Omental fat pad (tissue), 4 donors: ENCODE data around the gene BCAR3. TPM values are rescaled to one million over a fixed set of nuclear protein-coding genes. Genes with fewer than 3 reads are reported as not detected.
"Not testable (repeated sequence)": the region's sequence is repeated elsewhere in the genome, so short reads cannot be mapped to it uniquely, and the experiment has no call there.

ENCODE experiments used
- ATAC-seq: fragments of 150-250 bp; one replicate; pipeline ENCODE4 v1.9.1; 2016; ENCODE audit warnings: mild to moderate bottlenecking, moderate library complexity; ENCODE audit not compliant: low FRiP score
- DNase-seq: peaks from one replicate; pipeline ENCODE4 v3.0.0-alpha.2; 2019; ENCODE audit warnings: low spot score
- total RNA-seq, 4 donors: library from RNA; depleted of rRNA; stranded (reverse); fragments of >200 nt; gene quantifications; one replicate each; pipeline ENCODE4 v1.1.0, GENCODE V29; 2016
- TF ChIP-seq, protein P1 (sequence below), 3 donors: fragments of 450-650 bp; IDR thresholded peaks; one replicate each; pipeline ENCODE4 v1.5.1; 2016 to 2017; ENCODE audit warnings: antibody characterized with exemption in 3 of 3, mild to moderate bottlenecking in 3 of 3, moderate library complexity in 2 of 3

Gene BCAR3
- total RNA-seq, 4 donors from 2014 or later, result 43.7 to 73.5 (median 45.8) TPM

GRCh38 chr1:93663208-93663614, 18.4 kb downstream of the BCAR3 start:
- ATAC-seq (no peak), DNase-seq (no peak)
- TF ChIP-seq, protein P1, sequence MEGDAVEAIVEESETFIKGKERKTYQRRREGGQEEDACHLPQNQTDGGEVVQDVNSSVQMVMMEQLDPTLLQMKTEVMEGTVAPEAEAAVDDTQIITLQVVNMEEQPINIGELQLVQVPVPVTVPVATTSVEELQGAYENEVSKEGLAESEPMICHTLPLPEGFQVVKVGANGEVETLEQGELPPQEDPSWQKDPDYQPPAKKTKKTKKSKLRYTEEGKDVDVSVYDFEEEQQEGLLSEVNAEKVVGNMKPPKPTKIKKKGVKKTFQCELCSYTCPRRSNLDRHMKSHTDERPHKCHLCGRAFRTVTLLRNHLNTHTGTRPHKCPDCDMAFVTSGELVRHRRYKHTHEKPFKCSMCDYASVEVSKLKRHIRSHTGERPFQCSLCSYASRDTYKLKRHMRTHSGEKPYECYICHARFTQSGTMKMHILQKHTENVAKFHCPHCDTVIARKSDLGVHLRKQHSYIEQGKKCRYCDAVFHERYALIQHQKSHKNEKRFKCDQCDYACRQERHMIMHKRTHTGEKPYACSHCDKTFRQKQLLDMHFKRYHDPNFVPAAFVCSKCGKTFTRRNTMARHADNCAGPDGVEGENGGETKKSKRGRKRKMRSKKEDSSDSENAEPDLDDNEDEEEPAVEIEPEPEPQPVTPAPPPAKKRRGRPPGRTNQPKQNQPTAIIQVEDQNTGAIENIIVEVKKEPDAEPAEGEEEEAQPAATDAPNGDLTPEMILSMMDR (IDR thresholded peaks at IDR 0.05), result no peak

- TF ChIP-seq, protein P1 (IDR thresholded peaks at IDR 0.05), result no peak
- no peak for ATAC-seq
- no peak for DNase-seq
These were observed 19.0 kb downstream of the BCAR3 start for GRCh38 chr1:93662481-93663207.

DNA sequence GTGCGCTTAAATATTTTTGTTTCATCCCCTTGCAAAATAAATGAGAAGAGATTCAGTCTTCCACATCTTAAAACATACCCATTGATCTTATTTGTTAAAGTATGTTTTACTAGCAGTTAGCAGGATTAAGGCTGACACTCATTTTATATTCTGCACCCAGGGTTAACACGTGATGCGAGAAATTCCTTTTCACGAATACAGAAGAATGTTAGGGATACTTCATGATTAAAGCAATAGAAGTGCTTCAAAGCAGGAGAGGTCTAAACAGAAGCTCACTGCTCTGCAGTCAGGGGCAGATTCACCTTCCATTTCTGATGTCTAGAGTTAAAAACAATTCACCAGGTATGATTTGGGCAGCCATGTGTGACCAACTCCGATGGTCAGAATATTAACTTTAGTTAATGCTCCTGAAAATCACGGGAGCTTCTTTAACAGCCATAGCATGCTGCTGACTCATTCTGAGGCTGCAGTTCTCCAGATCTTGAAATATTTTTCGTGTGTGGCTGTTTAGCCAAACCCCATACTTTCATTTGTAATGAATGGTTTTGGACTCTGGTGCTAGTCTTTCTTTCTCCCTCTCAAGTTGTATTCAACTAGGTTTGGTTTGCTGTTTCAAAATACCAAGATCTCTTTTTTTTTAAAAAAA, 19.7 kb downstream of the BCAR3 start:
- TF ChIP-seq, protein P1 (IDR thresholded peaks at IDR 0.05), result no peak
- ATAC-seq, result peak; percentile 56
- DNase-seq, result no peak

DNA sequence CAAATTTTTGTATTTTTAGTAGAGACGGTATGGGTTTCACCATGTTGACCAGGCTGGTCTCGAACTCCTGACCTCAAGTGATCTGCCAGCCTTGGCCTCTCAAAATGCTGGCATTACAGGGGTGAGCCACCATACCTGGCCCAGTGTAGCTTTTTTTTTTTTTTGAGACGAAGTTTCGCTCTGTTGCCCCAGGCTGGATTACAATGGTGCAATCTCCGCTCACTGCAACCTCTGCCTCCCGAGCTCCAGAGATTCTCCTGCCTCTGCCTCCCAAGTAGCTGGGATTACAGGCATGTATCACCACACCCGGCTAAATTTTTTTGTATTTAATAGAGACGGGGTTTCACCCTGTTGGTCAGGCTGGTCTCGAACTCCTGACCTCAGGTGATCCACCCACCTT, 20.3 kb downstream of the BCAR3 start:
- not testable (repeated sequence) for DNase-seq, ATAC-seq

DNA sequence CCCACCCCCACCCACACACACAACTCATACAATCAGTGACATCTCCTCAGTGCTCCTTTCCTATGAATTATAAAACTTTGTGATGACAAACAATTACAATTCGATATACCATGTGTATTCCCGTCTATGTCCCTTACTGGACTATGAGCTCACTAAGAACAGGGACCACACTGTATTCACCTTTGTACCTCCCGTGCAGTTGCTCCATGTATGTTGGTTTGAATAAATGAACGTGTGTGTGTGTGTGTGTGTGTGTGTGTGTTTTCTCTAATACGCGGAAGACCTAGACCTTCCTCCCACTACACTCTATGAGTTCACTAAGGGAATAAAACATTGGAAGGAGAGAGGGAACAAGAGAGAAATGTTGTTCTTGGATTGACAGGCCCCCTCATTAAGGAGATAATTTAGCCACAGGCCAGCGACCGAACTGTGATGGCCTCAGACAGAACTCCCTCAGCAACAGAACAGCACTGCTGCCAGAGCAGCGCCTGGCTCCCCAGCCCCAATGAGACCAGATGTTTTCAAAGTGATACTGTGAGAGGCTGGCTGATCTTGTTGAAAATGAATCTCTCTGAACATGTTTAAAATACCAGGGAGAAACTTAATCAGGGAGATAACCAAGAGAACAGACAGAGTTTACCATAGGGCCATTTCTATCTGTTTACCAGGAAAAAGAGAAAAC, 21.7 kb downstream of the BCAR3 start:
- DNase-seq (no peak), ATAC-seq (no peak)
- TF ChIP-seq, protein P1 (IDR thresholded peaks at IDR 0.05), result no peak

- ATAC-seq (no peak), DNase-seq (no peak)
- TF ChIP-seq, protein P1 (IDR thresholded peaks at IDR 0.05), result no peak
These were observed 23.4 kb downstream of the BCAR3 start for GRCh38 chr1:93658188-93658587.

- ATAC-seq (no peak), DNase-seq (no peak)
- TF ChIP-seq, protein P1 (IDR thresholded peaks at IDR 0.05), result no peak
These were observed 25.1 kb downstream of the BCAR3 start for GRCh38 chr1:93656491-93656890.
